ENCODE measurements around the gene IL36RN.

The IL36RN gene

DNA sequence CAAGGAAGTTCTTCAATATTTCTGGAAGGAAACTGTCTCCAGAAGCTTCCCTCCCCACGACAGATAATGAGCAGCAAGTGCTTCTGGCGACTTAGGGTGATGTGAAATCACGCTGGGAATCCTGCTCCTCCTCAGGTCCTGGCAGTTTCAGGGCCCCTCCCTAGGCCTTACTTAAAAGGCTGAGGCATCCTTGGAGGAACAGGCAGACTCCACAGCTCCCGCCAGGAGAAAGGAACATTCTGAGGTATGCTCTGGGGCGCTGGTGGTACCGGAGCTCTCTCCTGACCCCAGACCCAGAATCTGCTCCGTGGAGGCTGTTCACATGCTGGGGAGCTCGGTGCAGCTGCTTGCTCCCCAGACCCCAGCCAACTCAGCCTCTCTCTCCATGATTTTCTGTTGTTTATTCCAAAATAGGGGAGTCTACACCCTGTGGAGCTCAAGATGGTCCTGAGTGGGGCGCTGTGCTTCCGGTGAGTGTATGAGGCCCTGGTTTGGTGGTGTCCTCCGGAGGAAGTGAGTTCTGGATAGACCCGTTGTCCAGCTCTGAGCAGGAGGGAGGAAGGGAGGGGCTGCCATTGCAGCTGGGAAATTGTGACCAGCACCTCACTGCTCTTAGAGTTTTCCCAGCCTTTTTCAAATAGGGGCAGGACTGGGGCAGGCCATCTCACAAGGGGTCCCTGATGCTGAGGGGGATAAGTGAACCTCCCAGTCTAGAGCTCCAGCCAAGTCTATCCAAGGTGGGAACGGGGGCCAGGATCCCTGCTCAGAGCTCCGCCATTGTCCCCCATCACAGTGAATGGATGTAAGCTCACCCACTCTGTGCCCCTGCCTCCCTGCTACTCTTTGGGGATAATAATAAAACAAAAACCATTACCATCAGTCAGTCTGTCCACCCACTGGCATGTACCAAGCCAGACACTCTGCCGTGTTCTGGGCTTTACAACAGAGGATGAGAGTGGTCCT lies at the start of gene IL36RN:
TSS of gene IL36RN (plus strand) at position 201 of the 963 bp plus-strand sequence. CDS start at position 442, 241 bp downstream.
- DNase-seq, result no peak

DNA sequence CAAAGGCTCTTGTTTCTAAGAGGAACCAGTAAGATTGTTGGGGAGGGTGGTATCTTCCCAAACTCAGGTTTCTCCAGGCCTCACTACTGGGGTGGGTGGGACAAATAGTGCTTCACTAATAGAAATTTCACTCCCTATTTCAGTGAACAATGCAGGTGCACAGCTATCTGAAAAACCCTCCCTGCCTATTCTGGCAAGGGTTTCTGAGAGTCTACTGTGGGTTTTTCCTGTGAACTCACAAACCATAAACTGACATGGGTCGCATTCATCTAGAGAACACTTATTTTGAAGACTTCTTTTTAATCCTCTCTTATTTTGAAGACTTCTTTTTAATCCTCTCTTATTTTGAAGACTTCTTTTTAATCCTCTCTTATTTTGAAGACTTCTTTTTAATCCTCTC lies 49.4 kb upstream of the IL36RN start:
- DNase-seq, result no peak

DNA sequence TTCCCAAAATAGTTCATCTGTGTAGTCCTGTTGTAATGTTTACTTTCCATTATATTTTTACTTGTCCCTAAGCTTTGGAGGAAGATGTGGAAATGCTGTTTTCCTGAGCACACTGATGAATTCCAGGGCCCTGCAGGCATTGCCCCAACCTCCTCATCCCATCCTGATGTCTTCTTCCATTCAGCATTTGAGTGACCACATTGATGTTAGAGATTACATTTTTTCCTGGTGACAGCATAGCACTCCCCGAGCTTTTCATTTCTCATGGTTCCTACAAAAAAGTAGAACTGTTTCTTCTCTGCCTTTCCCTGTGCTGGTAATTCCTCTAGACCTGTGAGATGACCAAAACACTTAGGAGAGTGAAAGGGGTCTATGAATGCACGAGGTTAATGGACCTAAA lies 48.9 kb upstream of the IL36RN start:
- DNase-seq, result no peak

DNA sequence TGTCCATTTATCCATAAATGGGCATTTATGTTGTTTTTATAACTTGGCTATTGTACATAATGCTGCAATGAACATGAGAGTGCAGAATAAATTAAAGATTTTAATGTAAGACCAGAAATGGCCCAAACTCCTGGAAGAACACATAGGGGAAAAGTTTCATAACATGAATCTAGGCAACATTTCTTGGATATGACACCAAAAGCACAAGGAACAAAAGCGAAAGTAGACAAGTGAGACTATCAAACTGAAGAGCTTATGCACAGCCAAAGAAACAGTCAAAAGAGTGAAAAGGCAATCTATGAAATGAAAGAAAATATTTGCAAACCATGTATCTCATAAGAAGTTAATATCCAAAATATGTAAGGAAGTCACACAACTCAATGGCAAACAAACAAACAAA lies 47.9 kb upstream of the IL36RN start:
- no peak for DNase-seq

DNA sequence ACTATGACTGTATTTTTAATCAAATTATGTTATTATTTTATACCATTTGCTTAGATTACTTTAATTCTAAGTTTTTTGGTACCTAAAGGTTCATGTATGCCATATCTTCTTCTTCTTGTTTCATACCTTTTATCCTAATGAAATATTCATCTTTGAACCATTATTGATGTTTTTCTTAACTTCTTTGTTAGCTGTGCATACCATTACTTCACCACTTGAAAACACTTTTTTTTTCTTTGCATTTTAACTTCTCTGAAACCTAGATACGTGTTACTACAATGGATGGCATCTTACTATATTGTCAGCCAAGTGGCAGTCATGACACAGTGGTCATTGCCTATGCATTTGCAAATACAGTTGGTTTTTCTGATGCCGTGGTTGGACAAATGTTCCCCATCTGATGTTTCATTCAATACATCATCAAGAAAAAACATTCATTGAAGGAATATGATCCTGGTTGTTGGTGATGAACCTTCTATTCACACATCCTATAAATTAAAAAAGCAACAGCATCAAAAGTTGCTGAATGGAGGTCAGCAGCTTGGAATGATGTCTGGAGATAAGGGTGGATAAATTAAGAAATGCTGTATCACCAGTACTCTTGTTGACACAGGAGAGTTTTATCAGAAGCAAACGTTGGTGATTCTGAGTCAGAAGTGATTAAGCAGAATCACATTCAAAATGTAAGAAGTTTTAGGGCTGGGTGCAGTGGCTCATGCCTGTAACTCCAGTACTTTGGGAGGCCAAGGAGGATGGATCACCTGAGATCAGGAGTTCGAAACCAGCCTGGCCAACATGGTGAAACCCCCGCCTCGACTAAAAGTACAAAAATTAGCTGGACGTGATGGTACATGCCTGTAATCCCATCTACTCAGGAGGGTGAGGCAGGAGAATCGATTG lies 46.3 kb upstream of the IL36RN start:
- no peak for DNase-seq

DNA sequence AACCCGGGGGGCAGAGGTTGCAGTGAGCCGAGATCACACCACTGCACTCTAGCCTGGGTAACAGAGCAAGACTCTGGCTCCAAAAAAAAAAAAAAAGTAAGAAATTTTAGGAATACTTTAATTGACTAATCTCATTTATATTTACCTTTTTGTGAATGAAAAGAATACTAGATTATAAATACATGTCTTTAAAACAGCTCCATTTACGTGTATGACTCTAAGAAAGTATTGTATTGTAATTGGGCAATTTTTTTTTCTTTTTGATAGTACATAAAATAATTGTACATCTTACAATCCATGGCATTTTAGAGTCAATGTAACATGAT lies 45.7 kb upstream of the IL36RN start:
- DNase-seq, result no peak

DNA sequence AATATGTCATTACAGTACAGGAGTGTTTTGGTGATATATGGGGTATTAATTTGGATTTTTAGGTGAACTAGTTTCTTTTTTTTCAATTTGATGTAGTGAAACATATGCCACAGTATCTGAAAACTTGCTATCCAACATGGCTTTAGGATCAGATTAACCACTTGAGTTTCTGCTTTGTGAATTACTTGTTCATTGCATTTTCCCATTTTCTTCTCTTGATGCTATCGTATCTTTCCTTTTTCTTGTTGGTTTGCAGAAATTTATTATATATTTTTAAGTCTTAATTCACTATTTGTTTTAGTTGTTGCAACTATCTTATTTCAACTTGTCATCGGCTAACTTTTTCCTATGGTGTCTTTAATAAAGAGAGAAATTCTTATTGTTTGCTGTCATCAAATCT lies 44.9 kb upstream of the IL36RN start:
- no peak for DNase-seq

DNA sequence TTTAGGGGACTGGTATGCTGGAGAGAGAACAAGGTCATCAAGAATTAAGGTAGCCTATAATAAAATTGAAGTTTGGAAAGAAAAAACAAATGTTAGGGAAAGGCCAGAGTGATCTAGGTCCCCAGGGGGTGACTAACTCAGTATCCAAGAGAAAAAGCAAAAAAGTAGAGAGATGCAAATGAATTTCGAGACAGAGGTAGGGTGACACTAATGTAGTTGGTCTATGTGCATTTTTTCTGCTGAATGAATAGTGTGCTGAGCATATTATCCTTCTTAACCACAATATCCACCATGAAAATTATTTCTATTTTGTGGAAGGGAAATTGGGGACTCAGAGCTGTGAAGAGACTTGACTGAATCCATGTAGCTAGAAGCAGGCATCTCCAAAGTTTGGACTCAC lies 44.0 kb upstream of the IL36RN start:
- DNase-seq, result no peak

DNA sequence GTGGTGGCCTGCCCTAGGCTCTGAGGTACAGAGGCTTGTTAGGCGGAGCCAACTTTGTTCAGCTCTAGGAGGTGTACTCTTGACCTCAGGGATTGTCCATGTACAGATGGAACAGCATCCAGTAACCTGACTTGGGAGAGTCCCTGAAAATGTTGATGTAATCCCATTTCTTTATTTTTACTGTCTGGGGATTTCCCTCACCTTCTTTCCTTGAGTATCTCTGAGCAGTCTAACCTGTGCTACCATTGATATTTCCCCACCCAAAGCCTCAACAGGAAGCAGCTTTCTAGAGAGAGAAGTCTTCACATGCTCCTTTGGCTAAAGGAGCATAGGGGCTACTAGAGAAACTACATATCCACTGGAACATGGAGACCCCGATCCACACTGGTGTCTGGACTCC lies 43.3 kb upstream of the IL36RN start:
- no peak for DNase-seq

DNA sequence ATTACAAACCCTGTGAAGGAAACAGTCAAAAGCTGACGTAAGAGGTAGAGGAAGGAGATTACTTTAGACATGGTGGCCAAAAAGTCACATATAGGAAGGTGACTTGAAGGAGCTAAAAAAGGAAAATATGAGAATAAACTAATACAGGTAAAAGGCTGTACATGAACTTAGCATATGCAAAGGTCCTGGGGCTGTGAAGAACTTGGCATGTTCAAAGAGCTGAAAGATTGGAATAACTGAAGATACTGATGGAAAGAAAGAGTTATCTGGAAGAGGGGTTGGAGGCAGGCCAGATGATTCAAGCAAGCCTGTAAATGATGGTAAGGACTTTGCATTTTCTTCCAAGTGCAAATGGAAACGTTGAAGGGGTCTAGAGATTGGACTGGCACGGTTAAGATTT lies 40.5 kb upstream of the IL36RN start:
- no peak for DNase-seq

DNA sequence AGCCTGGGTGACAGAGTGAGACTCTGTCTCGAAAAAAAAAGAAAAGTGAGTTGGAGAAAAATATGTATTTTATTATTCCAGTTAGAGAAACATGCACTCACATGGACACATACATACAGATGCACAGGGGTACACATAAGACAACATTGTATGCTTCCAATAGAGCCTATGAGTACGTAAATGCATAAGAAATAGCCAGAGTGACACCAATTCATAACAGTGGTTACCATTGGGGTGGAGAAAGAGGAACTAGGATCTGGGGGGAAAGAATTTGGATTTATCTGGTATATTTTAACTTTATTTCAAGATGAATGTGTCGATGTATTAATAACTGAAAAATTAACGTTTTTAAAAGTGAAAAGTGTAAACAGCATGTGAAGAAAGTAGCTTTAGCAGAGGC lies 37.7 kb upstream of the IL36RN start:
- no peak for DNase-seq

DNA sequence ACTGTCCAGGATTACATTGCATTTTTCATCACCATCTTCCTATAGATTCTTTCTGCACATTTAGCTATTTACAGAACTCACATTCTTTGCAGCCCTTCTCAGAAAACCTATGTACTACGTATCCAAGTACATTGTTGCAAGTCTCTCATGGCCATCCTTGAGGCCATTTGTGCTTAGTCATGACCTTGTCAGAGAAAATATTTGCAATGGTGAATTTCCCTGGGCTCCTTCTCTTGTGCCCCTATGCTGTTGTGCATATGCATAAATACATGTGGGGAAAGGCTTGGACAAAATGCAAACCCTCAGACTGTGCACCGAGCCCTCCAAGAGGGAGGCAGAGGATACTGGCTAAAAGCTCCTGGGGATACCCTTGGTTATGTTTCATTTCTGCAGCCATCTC lies 34.2 kb upstream of the IL36RN start:
- DNase-seq, result no peak

DNA sequence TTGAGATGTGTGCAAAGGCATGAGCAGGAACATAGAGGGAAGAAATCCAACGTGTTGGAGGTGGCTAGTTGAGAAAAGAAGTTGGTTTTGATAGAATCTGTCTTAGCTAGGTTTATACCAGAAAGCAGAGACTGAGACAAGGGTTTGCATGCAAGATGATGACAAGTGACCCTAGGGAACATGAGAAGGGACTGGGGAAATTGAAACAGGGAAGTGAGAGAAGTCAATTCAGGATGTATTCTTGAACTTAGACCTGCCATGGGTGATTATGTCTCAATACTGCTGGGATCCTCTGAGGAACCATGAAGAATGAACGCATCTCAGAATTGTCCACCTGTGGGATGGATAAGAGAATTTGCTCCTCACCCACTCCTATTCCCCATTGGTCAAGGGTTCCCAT lies 33.3 kb upstream of the IL36RN start:
- DNase-seq, result no peak

DNA sequence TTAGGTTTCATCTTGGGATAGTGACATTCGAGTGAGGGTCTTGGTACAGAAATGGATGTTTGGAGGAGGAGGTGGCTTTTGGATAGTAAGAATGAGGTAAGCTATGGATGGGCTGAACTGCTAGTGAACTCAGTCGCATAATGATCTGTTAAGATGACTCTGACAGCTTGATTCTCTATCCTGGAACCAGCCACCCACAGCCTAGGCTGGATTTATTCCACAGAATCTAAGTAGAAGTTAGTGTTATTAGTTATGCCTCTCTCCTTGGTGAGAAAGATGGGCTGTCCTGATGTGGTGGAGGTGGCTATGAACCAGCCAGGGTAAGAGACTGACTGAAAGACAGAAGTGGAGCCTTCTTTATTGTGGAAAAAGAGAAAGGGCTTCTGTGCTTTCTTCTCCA lies 31.3 kb upstream of the IL36RN start:
- no peak for DNase-seq

DNA sequence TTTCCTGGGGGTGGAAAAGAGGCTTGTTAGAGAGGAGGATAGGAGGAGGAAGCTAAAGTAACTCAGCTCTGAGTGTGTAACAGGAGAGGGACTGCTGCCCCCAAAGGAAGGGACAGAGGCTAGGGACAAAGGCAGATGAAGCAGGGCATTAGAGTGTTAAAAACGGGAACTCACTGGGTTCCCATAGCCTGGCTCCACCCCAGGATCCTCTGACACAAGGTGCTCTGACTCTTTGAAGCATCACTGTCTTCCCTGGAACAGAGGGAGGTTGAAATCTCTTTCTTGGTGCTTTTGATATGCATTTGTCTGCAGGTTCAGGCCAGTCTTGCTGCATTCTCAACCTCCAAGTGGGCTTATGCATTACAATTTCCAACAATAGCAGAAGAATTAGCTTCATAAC lies 30.9 kb upstream of the IL36RN start:
- no peak for DNase-seq

DNA sequence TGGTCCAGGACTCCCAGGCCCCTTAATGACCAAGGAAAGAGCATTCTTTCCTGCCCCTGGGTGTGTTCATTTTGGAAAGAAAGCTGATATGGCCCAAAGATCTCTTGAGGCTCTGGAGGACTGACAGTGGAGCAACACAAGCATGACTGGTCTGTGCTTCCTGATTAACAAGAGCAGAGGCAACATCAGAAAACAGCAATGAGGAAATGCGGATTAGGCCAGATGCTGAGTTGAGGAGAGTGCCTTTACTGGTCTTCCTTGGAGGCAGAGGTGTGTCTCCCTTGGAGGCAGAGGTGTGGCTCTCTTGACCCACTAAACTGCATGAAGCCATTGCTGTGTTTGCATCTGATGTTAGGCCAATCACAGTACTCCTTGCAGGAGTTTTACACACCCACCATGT lies 26.3 kb upstream of the IL36RN start:
- DNase-seq, result no peak

DNA sequence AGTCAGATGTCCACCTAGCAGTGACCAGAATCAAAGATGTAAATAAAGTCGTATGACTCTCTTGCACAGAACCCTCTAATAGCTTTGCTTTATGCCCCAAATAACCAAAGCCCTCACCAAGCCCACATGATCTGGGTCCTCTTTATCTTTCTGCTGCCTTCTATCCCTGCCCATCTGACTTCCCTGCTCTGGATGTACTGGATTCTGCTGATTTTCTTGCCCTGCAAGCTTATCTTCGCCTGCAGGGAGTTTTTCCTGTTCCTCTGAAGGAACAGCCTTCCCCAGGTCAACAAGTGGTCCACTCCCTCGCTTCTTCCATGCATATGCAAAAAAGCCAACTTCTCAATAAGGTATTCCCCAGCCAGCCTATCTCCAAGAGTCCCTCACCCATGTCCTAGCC lies 25.0 kb upstream of the IL36RN start:
- no peak for DNase-seq

DNA sequence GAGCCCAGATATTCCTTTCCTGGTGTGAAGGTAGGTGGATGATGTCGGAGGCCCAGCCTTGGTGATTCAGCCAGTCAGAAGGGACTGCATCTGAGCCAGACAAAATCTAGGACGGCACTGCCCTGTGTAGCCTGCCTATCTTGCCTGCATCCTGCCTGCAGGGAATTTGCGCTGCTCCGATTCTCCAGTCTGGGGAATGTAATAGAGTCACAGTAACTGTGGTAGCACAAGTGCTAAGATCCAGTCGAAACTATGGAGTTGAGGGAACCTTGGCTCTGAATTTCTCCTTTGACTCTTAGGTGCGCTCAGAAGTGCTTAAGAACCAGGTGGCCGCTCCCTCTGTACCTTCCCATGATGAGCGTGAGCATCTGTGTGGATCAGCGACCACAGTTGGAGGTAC lies 22.2 kb upstream of the IL36RN start:
- DNase-seq, result no peak

DNA sequence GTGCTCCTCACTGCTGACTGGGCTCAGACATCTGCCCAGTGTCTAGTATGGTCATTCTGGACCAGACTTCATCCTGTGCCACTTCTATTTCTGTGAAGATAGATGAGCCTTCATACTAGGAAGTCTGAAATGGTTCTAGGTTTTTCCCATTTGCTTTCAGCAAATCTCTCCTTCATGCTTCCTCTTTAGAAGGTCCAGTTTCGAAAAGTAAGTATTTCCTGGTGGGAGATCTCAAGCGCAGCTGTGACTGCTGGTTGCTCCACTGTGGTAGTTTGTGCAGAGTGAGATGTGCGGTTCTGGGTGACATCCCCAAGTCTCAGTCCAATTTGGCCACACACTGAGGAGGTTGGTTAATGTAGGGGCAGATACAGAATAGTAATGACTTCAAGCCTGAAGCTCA lies 20.7 kb upstream of the IL36RN start:
- no peak for DNase-seq

DNA sequence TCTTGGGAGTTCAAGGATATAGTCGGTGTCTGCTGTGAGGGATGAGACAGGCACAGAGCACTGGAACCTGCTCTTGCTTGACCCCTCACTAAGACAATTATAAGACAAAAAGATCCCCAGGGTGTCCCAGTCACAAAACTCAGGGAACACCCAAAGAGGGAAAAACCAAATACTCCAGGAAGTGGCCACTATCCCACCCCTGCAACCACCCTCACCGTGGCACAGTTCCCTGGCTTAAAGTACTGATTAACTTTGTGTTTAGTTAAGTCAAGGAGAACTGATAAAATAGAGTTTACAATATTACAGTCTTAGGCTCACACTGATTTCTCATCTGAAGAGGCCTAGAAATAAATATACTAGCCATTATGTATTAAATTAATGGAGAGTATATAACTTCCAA lies 19.8 kb upstream of the IL36RN start:
- no peak for DNase-seq

DNA sequence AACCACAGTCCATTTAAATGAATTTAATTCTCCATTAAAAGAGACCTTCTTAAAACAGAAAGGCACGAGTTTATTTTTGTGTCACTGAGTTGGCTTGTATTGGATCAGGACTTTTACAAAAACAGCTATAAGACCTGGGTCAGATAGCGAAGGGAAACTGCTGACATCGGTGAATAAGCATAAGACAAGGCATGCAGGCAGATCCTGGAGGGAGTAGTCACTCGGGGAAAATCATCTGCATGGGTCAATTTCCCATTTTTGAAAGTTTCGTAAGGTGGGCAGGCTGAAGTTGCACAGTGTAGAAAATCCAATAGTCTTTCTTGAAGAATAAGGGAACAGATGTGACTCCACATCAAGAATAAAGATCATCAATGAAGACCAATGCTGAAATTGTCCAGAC lies 19.3 kb upstream of the IL36RN start:
- DNase-seq, result no peak

DNA sequence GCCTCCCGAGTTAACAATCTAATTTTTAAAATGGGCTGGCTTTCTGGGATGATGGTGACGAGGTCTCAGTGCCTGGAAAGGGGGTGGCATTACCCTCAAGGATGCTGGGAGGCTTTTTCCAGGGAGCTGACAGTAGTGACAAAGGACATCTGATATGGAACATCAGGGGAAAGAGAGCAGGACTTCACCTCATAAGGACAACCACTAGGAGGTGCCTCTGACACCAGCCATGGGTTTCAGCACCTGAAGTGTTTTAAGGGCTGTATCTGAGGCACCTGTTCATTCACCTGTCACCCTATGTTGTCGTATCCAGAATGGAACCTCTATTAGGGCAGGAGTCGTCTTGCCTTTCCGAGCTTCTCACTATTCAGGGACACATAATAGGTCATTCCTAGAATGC lies 17.1 kb upstream of the IL36RN start:
- DNase-seq, result no peak

DNA sequence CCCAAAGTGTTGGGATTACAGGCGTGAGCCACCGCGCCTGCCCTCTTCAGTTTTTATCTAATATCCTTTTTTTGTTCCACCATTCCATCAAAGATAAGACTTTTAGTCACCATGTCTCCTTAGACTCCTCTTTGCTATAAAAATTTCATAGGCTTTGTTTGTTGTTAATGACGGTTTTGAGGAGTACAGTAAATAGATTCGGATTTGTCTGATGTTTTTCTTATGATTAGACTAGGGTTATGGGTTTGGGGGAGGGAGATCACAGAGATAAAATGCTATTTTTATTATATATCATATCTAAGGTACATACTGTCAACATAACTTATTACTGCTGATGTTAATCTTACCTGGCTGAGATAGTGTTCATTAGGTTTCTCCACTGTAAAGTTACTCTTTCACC lies 12.5 kb upstream of the IL36RN start:
- DNase-seq, result no peak

Measured in NCI-H510A (cell line).